ENCODE data around the gene PIN1. TPM values are rescaled to one million over a fixed set of nuclear protein-coding genes. Genes with fewer than 3 reads are reported as not detected.

Gene PIN1
- total and polyA plus RNA-seq, 11 donors, result 82.8 to 159 (median 93.1) TPM

GRCh38 chr19:9885077-9885552 lies 50.0 kb downstream of the PIN1 start:
- no peak overlapping the region for H3K4me3 ChIP-seq
- H3K27me3 ChIP-seq, result no peaks in the 10 kb centered on the region
- peak in 4 of 5 donors; percentile 21 to 55 (median 39) for DNase-seq
- no peak for TF ChIP-seq POLR2A (IDR thresholded peaks at IDR 0.05)
- TF ChIP-seq CTCF (IDR thresholded peaks at IDR 0.05), result peak in 8 of 12 donors; percentile 10 to 51 (median 24)
- no peaks in the 10 kb centered on the region for H3K4me1 ChIP-seq
- ATAC-seq, result peak in 3 of 4 donors; percentile 58 to 82 (median 63)
- intact Hi-C loops (cut with DNase I), result no loop called here
- no peaks in the 10 kb centered on the region for H3K9me3 ChIP-seq
- 23 to 45% (median 40%) methylated on average over 4 to 8 of the region's 8 CpGs for WGBS, 4 donors
- no peaks in the 10 kb centered on the region for H3K36me3 ChIP-seq
- no peak overlapping the region for H3K27ac ChIP-seq

- TF ChIP-seq CTCF (IDR thresholded peaks at IDR 0.05) (no peak), POLR2A (IDR thresholded peaks at IDR 0.05) (no peak)
- Histone ChIP-seq H3K4me1 (no peaks in the 10 kb centered on the region), H3K27ac (no peak overlapping the region), H3K9me3 (no peaks in the 10 kb centered on the region), H3K27me3 (no peaks in the 10 kb centered on the region), H3K4me3 (no peak overlapping the region), H3K36me3 (no peaks in the 10 kb centered on the region)
- 64 to 76% (median 71%) methylated on average over 6 of the region's 6 CpGs for WGBS, 4 donors
- DNase-seq (no peak), ATAC-seq (no peak)
- intact Hi-C loops (cut with DNase I), result no loop called here
These were observed 56.7 kb downstream of the PIN1 start for GRCh38 chr19:9891609-9892373.

Other genes with a start within 250 kb of the PIN1 start
- gene ZNF561, start 214.1 kb upstream of the PIN1 start, total RNA-seq, result 10 to 100 TPM; 12.2 to 30.0 (median 20.8) TPM
- 10 to 100 TPM in 1 of 2 donors, 1 to 10 TPM in 1; 8.7 to 16.6 TPM for gene ZNF561, start 214.1 kb upstream of the PIN1 start, polyA plus RNA-seq
- gene ZNF562, start 160.2 kb upstream of the PIN1 start, total RNA-seq, result 10 to 100 TPM; 13.5 to 24.1 (median 20.7) TPM
- gene ZNF562, start 160.2 kb upstream of the PIN1 start, polyA plus RNA-seq, result 10 to 100 TPM in 1 of 2 donors, 1 to 10 TPM in 1; 7.0 to 11.9 TPM
- gene ZNF846, start 66.6 kb upstream of the PIN1 start, total RNA-seq, result 10 to 100 TPM in 3 of 9 donors, 1 to 10 TPM in 6; 6.5 to 11.0 (median 8.4) TPM
- 10 to 100 TPM in 1 of 2 donors, 1 to 10 TPM in 1; 5.4 to 11.1 TPM for gene ZNF846, start 66.6 kb upstream of the PIN1 start, polyA plus RNA-seq
- gene FBXL12, start 16.2 kb upstream of the PIN1 start, total RNA-seq, result 10 to 100 TPM in 8 of 9 donors, 1 to 10 TPM in 1; 9.8 to 17.6 (median 12.2) TPM
- gene FBXL12, start 16.2 kb upstream of the PIN1 start, polyA plus RNA-seq, result 10 to 100 TPM; 11.2 to 14.5 TPM
- gene UBL5, start 7.4 kb upstream of the PIN1 start, total RNA-seq, result 100 to 1,000 TPM; 460 to 843 (median 492) TPM
- gene UBL5, start 7.4 kb upstream of the PIN1 start, polyA plus RNA-seq, result 1,000 to 10,000 TPM in 1 of 2 donors, 100 to 1,000 TPM in 1; 592 to 1,809 TPM
- 1 to 10 TPM in 7 of 9 donors, under 1 TPM in 2; 0.67 to 4.6 (median 2.4) TPM for gene OLFM2, start 101.2 kb downstream of the PIN1 start, total RNA-seq
- gene OLFM2, start 101.2 kb downstream of the PIN1 start, polyA plus RNA-seq, result 1 to 10 TPM; 2.2 to 3.0 TPM
- gene COL5A3, start 175.2 kb downstream of the PIN1 start, total RNA-seq, result 10 to 100 TPM in 6 of 9 donors, 1 to 10 TPM in 3; 5.0 to 34.1 (median 11.6) TPM
- gene COL5A3, start 175.2 kb downstream of the PIN1 start, polyA plus RNA-seq, result 10 to 100 TPM; 13.6 to 18.7 TPM
- not detected for gene RDH8, start 178.2 kb downstream of the PIN1 start, total RNA-seq
- not detected for gene RDH8, start 178.2 kb downstream of the PIN1 start, polyA plus RNA-seq